Germinal center (tissue), 1 donor: ENCODE measurements around the gene CDK3.

Source experiments
- DNase-seq: peaks from one replicate; pipeline ENCODE4 v3.0.0; 2012; ENCODE audit warnings: mixed read lengths, low spot score

CDK3 gene

GRCh38 chr17:76014100-76014924 is 13.7 kb downstream of the CDK3 start:
- peak; percentile 86 for DNase-seq

- DNase-seq, result no peak
Observed at GRCh38 chr17:76014925-76015261, 14.2 kb downstream of the CDK3 start.

GRCh38 chr17:76017481-76018339 is 17.1 kb downstream of the CDK3 start:
- DNase-seq, result no peak

- DNase-seq, result no peak
Observed at GRCh38 chr17:76018340-76018680, 17.7 kb downstream of the CDK3 start.

GRCh38 chr17:76018801-76019200 is 18.1 kb downstream of the CDK3 start:
- no peak for DNase-seq

- DNase-seq, result no peak
Observed at GRCh38 chr17:76019833-76020467, 19.3 kb downstream of the CDK3 start.

GRCh38 chr17:76022285-76022684 is 21.6 kb downstream of the CDK3 start:
- no peak for DNase-seq

GRCh38 chr17:76022973-76023899 is 22.6 kb downstream of the CDK3 start:
- DNase-seq, result no peak

GRCh38 chr17:76023900-76024237 is 23.2 kb downstream of the CDK3 start:
- no peak for DNase-seq

GRCh38 chr17:76024353-76024752 is 23.7 kb downstream of the CDK3 start:
- no peak for DNase-seq

- DNase-seq, result no peak
Observed at GRCh38 chr17:76025294-76025693, 24.6 kb downstream of the CDK3 start.

GRCh38 chr17:76026714-76027158 is 26.1 kb downstream of the CDK3 start:
- no peak for DNase-seq

- DNase-seq, result no peak
Observed at GRCh38 chr17:76027159-76027839, 26.6 kb downstream of the CDK3 start, which contains the start of gene EVPL. Gene EVPL (minus strand): TSS chr17:76027306. CDS start chr17:76027198, 108 bp downstream.

GRCh38 chr17:76032073-76032779 is 31.6 kb downstream of the CDK3 start:
- DNase-seq, result no peak

- DNase-seq, result no peak
Observed at GRCh38 chr17:76032780-76033108, 32.1 kb downstream of the CDK3 start.

GRCh38 chr17:76033139-76033538 is 32.5 kb downstream of the CDK3 start:
- DNase-seq, result no peak

GRCh38 chr17:76034428-76035350 is 34.0 kb downstream of the CDK3 start:
- DNase-seq, result no peak

GRCh38 chr17:76036497-76037261 is 36.0 kb downstream of the CDK3 start:
- DNase-seq, result no peak

- no peak for DNase-seq
Observed at GRCh38 chr17:76038050-76038449, 37.4 kb downstream of the CDK3 start.
